ENCODE data around the gene COL4A2.

COL4A2 gene

GRCh38 chr13:110548891-110549794 lies 242.1 kb downstream of the COL4A2 start:
- DNase-seq: no peak

GRCh38 chr13:110549795-110550160 lies 242.7 kb downstream of the COL4A2 start:
- no peak for DNase-seq

- DNase-seq: no peak
Observed at GRCh38 chr13:110551284-110551683, 244.2 kb downstream of the COL4A2 start.

GRCh38 chr13:110552767-110553166 lies 245.7 kb downstream of the COL4A2 start:
- no peak for DNase-seq

- DNase-seq: no peak
Observed at GRCh38 chr13:110553417-110553816, 246.3 kb downstream of the COL4A2 start.

- DNase-seq: no peak
Observed at GRCh38 chr13:110554227-110554836, 247.2 kb downstream of the COL4A2 start.

GRCh38 chr13:110554946-110555345 lies 247.9 kb downstream of the COL4A2 start:
- DNase-seq: no peak

- DNase-seq: no peak
Observed at GRCh38 chr13:110555601-110556223, 248.6 kb downstream of the COL4A2 start.

GRCh38 chr13:110556224-110556606 lies 249.1 kb downstream of the COL4A2 start:
- no peak for DNase-seq

- DNase-seq: no peak
Observed at GRCh38 chr13:110557082-110557481, 250.0 kb downstream of the COL4A2 start.

GRCh38 chr13:110557610-110558305 lies 250.7 kb downstream of the COL4A2 start:
- DNase-seq: no peak

- DNase-seq: no peak
Observed at GRCh38 chr13:110559429-110559943, 252.4 kb downstream of the COL4A2 start.

- no peak for DNase-seq
Observed at GRCh38 chr13:110559986-110560385, 252.9 kb downstream of the COL4A2 start.

- no peak for DNase-seq
Observed at GRCh38 chr13:110560601-110561343, 253.7 kb downstream of the COL4A2 start.

GRCh38 chr13:110561344-110562035 lies 254.4 kb downstream of the COL4A2 start, which contains the start of gene RAB20:
Gene RAB20 (minus strand): TSS chr13:110561722. CDS start chr13:110561519, 203 bp downstream.
- peak in 1 of 2 experiments; percentile 7 for DNase-seq

- DNase-seq: no peak
Observed at GRCh38 chr13:110562036-110562597, 255.0 kb downstream of the COL4A2 start.
